Forelimb muscle (tissue), 1 donor: ENCODE results near the gene GAS2L3. TPM values are rescaled to one million over a fixed set of nuclear protein-coding genes. Genes with fewer than 3 reads are reported as not detected.
"Not testable (repeated sequence)": the region's sequence is repeated elsewhere in the genome, so short reads cannot be mapped to it uniquely, and the experiment has no call there.

ENCODE experiments used
- DNase-seq: peaks from one replicate; pipeline ENCODE4 v3.0.0-alpha.2; 2013; ENCODE audit warnings: low read depth
- polyA plus RNA-seq: library from polyadenylated mRNA; unstranded; fragments of 120-200 nt; gene quantifications from one replicate; pipeline ENCODE4 v1.2.1, GENCODE V29; 2013; ENCODE audit not compliant: insufficient read length

The GAS2L3 gene
- polyA plus RNA-seq, 1 donor, result 15.9 TPM

- DNase-seq, result no peak
Measured at GRCh38 chr12:100574187-100575074, 947 bp downstream of the GAS2L3 start.

- no peak for DNase-seq
Measured at GRCh38 chr12:100576331-100577036, 3.0 kb downstream of the GAS2L3 start.

GRCh38 chr12:100578923-100579322, 5.4 kb downstream of the GAS2L3 start:
- DNase-seq, result no peak

GRCh38 chr12:100579844-100580243, 6.4 kb downstream of the GAS2L3 start:
- no peak for DNase-seq

GRCh38 chr12:100584256-100584655, 10.8 kb downstream of the GAS2L3 start:
- DNase-seq, result no peak

GRCh38 chr12:100591979-100592378, 18.5 kb downstream of the GAS2L3 start:
- no peak for DNase-seq

- DNase-seq, result no peak
Measured at GRCh38 chr12:100593490-100593889, 20.0 kb downstream of the GAS2L3 start.

GRCh38 chr12:100601626-100602025, 28.1 kb downstream of the GAS2L3 start:
- DNase-seq, result no peak

GRCh38 chr12:100602997-100603396, 29.5 kb downstream of the GAS2L3 start:
- DNase-seq, result not testable (repeated sequence)

GRCh38 chr12:100608776-100609175, 35.3 kb downstream of the GAS2L3 start:
- DNase-seq, result no peak

- DNase-seq, result no peak
Measured at GRCh38 chr12:100610666-100611430, 37.4 kb downstream of the GAS2L3 start.

- DNase-seq, result no peak
Measured at GRCh38 chr12:100612606-100613005, 39.1 kb downstream of the GAS2L3 start.

GRCh38 chr12:100624571-100624970, 51.1 kb downstream of the GAS2L3 start:
- DNase-seq, result no peak

- no peak for DNase-seq
Measured at GRCh38 chr12:100632445-100632892, 59.0 kb downstream of the GAS2L3 start.

- DNase-seq, result not testable (repeated sequence)
Measured at GRCh38 chr12:100633082-100633785, 59.8 kb downstream of the GAS2L3 start.

- no peak for DNase-seq
Measured at GRCh38 chr12:100643246-100643645, 69.8 kb downstream of the GAS2L3 start.

GRCh38 chr12:100646896-100647295, 73.4 kb downstream of the GAS2L3 start:
- no peak for DNase-seq

GRCh38 chr12:100651108-100651507, 77.6 kb downstream of the GAS2L3 start:
- DNase-seq, result no peak

GRCh38 chr12:100651694-100652093, 78.2 kb downstream of the GAS2L3 start:
- no peak for DNase-seq

- DNase-seq, result no peak
Measured at GRCh38 chr12:100652488-100652887, 79.0 kb downstream of the GAS2L3 start.

GRCh38 chr12:100656141-100656540, 82.7 kb downstream of the GAS2L3 start:
- no peak for DNase-seq
